Caco-2 (cell line): Measurements from ENCODE around the gene TSPAN4. TPM values are rescaled to one million over a fixed set of nuclear protein-coding genes. Genes with fewer than 3 reads are reported as not detected.

Experiments used
- BruUV-seq: library from RNA; stranded (reverse); fragments of 400-500 nt; replicated peaks from 2 replicates; lab custom pipeline; 2021; lab: Mats Ljungman, UMichigan
- CTCF ChIA-PET: fragments of 300-600 bp; sonication (Branson Sonifier 250); formaldehyde crosslinking; loops from one replicate; lab custom pipeline; 2022; ENCODE audit warnings: antibody characterized with exemption; lab: Charles Lee
- POLR2A ChIA-PET: fragments of 300-600 bp; sonication (Branson Sonifier 250); formaldehyde crosslinking; loops from one replicate; lab custom pipeline; 2022; ENCODE audit warnings: antibody characterized with exemption; lab: Charles Lee
- DNase-seq, 2 experiments: peaks; one replicate each; pipeline versions ENCODE4 v3.0.0 to v3.0.0-alpha.2; 2020 to 2022
- H3K27me3 ChIP-seq: replicated peaks from 2 replicates; pipeline ENCODE4 v1.6.0; 2011; ENCODE audit warnings: low read length; ENCODE audit not compliant: control insufficient read depth, insufficient read depth
- H3K36me3 ChIP-seq: 2 replicates; pipeline ENCODE4 v1.5.1; 2011; ENCODE audit warnings: low read length; ENCODE audit not compliant: control insufficient read depth, insufficient read depth
- H3K4me1 ChIP-seq: fragments of 250-450 bp; sonication (Bioruptor Pico); 2 replicates; pipeline ENCODE4 v1.5.1; 2020; ENCODE audit warnings: mild to moderate bottlenecking
- H3K4me3 ChIP-seq: 2 replicates; pipeline ENCODE4 v1.5.1; 2011; ENCODE audit warnings: low read depth, mild to moderate bottlenecking, control low read depth, low read length
- H3K9me3 ChIP-seq: fragments of 250-450 bp; sonication (Bioruptor Pico); 2 replicates; pipeline ENCODE4 v1.5.1; 2020; ENCODE audit warnings: mild to moderate bottlenecking, moderate library complexity
- H3K27ac Mint-ChIP-seq: one replicate; pipeline ENCODE4 v1.8.0; 2022; ENCODE audit warnings: mixed read lengths; ENCODE audit not compliant: unreplicated experiment
- H3K27me3 Mint-ChIP-seq: one replicate; pipeline ENCODE4 v1.8.0; 2022; ENCODE audit warnings: mixed read lengths; ENCODE audit not compliant: insufficient read depth, unreplicated experiment
- H3K36me3 Mint-ChIP-seq: one replicate; pipeline ENCODE4 v1.8.0; 2022; ENCODE audit warnings: mild to moderate bottlenecking, mixed read lengths; ENCODE audit not compliant: insufficient read depth, unreplicated experiment
- H3K4me1 Mint-ChIP-seq: one replicate; pipeline ENCODE4 v1.8.0; 2022; ENCODE audit warnings: low read depth, mixed read lengths; ENCODE audit not compliant: unreplicated experiment
- H3K4me3 Mint-ChIP-seq: one replicate; pipeline ENCODE4 v1.8.0; 2022; ENCODE audit warnings: mild to moderate bottlenecking, moderate library complexity, mixed read lengths; ENCODE audit not compliant: unreplicated experiment
- H3K9me3 Mint-ChIP-seq: one replicate; pipeline ENCODE4 v1.8.0; 2022; ENCODE audit warnings: mixed read lengths; ENCODE audit not compliant: unreplicated experiment
- CTCF ChIP-seq, 2 experiments: fragments of 200-600 bp in 1 of 2; IDR thresholded peaks; 1 replicate in 1 of 2; 2 replicates in 1 of 2; pipeline versions ENCODE4 v1.5.1 to v1.8.0; 2011 to 2022; ENCODE audit warnings: antibody characterized with exemption in 1 of 2, control low read depth in 1 of 2, inconsistent platforms in 1 of 2, low read depth in 1 of 2, low read length in 1 of 2, mild to moderate bottlenecking in 1 of 2, moderate library complexity in 1 of 2; ENCODE audit not compliant: insufficient read depth in 1 of 2, severe bottlenecking in 1 of 2, unreplicated experiment in 1 of 2
- intact Hi-C: fragments of 100-400 bp; cut with micrococcal nuclease; formaldehyde crosslinking; loops from one replicate; pipeline ENCODE4 v1.10.0; 2022; ENCODE audit not compliant: unreplicated experiment
- total RNA-seq: library from RNA; stranded (reverse); gene quantifications from 2 replicates; pipeline ENCODE4 v1.2.3, GENCODE V29; 2022

Gene TSPAN4
- total RNA-seq, 1 experiment from 2014 or later = 95.9 TPM

GRCh38 chr11:888310-889212 is 45.9 kb downstream of the TSPAN4 start:
- Mint-ChIP-seq H3K4me1 (no peaks in the 10 kb centered on the region), H3K27me3 (no peaks in the 10 kb centered on the region), H3K36me3 (peaks cover 45% of the 10 kb centered on the region), H3K27ac (no peak overlapping the region), H3K4me3 (no peak overlapping the region), H3K9me3 (no peaks in the 10 kb centered on the region)
- no peak for DNase-seq
- Histone ChIP-seq H3K36me3 (peaks cover 1% of the 10 kb centered on the region; the same call in 1 of the 2 replicates), H3K9me3 (no peaks in the 10 kb centered on the region), H3K27me3 (no peaks in the 10 kb centered on the region), H3K4me3 (no peak overlapping the region), H3K4me1 (no peaks in the 10 kb centered on the region)
- ChIA-PET CTCF (no interaction called here), POLR2A (no interaction called here)
- intact Hi-C loops = no loop called here
- no TSS peak for BruUV-seq
- TF ChIP-seq CTCF (IDR thresholded peaks at IDR 0.05; ENCODE audit: insufficient read depth in 1 of 2, low read depth in 1 of 2, low read length in 1 of 2, severe bottlenecking in 1 of 2, unreplicated experiment in 1 of 2) = no peak

- H3K9me3 Mint-ChIP-seq = no peaks in the 10 kb centered on the region
- CTCF ChIA-PET = no interaction called here
Measured at GRCh38 chr11:889257-889656, 46.6 kb downstream of the TSPAN4 start.

More at GRCh38 chr11:889257-889656, 46.6 kb downstream of the TSPAN4 start:
- Histone ChIP-seq H3K9me3 (no peaks in the 10 kb centered on the region), H3K27me3 (no peaks in the 10 kb centered on the region), H3K4me3 (no peak overlapping the region), H3K4me1 (no peaks in the 10 kb centered on the region), H3K36me3 (peaks cover 1% of the 10 kb centered on the region; the same call in 1 of the 2 replicates)
- no peak overlapping the region for H3K27ac Mint-ChIP-seq
- POLR2A ChIA-PET = no interaction called here
- TF ChIP-seq CTCF (IDR thresholded peaks at IDR 0.05; ENCODE audit: insufficient read depth in 1 of 2, low read depth in 1 of 2, low read length in 1 of 2, severe bottlenecking in 1 of 2, unreplicated experiment in 1 of 2) = no peak
- H3K36me3 Mint-ChIP-seq = peaks cover 48% of the 10 kb centered on the region
- BruUV-seq = no TSS peak
- H3K27me3 Mint-ChIP-seq = no peaks in the 10 kb centered on the region
- H3K4me1 Mint-ChIP-seq = no peaks in the 10 kb centered on the region
- intact Hi-C loops = no loop called here
- no peak for DNase-seq
- no peak overlapping the region for H3K4me3 Mint-ChIP-seq
